GM12891 (cell line): ENCODE results near the gene KCND3.

Experiments used
- PAX5 ChIP-seq: IDR thresholded peaks from 2 replicates; pipeline ENCODE4 v1.6.1; 2011; ENCODE audit warnings: low read length, moderate library complexity, mild to moderate bottlenecking; ENCODE audit not compliant: insufficient read depth, severe bottlenecking
- POLR2A ChIP-seq: IDR thresholded peaks from 2 replicates; pipeline ENCODE4 v1.6.1; 2011; ENCODE audit warnings: low read depth, low read length, control low read depth
- POLR2AphosphoS5 ChIP-seq: IDR thresholded peaks from 2 replicates; pipeline ENCODE4 v1.6.1; 2011; ENCODE audit warnings: low read depth, low read length, control low read depth
- POU2F2 ChIP-seq: IDR thresholded peaks from 2 replicates; pipeline ENCODE4 v1.6.1; 2011; ENCODE audit warnings: low read depth, mild to moderate bottlenecking, control low read depth, low read length, moderate library complexity
- SPI1 ChIP-seq: IDR thresholded peaks from 2 replicates; pipeline ENCODE4 v1.6.1; 2011; ENCODE audit warnings: low read depth, low read length, control low read depth
- TAF1 ChIP-seq: IDR thresholded peaks from 2 replicates; pipeline ENCODE4 v1.6.1; 2011; ENCODE audit warnings: low read depth, low read length, control low read depth

- TF ChIP-seq POLR2A (no peak), POLR2AphosphoS5 (no peak), TAF1 (no peak), PAX5 (no peak), SPI1 (no peak), POU2F2 (no peak)
Measured at GRCh38 chr1:112000048-112000447, 10.6 kb upstream of the KCND3 start.
